Muscle layer of duodenum (tissue), 2 donors: ENCODE measurements around the gene APBA3.
A peak's percentile ranks its signal among the peaks of the same experiment; 100 is the strongest.

Experiments used
- H3K27ac ChIP-seq: one replicate; pipeline ENCODE4 v1.7.0; 2013; ENCODE audit warnings: mild to moderate bottlenecking, low read length
- H3K27me3 ChIP-seq: one replicate; pipeline ENCODE4 v1.7.0; 2013; ENCODE audit warnings: low read depth, mild to moderate bottlenecking, control low read depth, low read length
- H3K36me3 ChIP-seq, 2 donors: one replicate each; pipeline ENCODE4 v1.7.0; 2013; ENCODE audit warnings: low read length in 2 of 2, control low read depth in 1 of 2, mild to moderate bottlenecking in 1 of 2; ENCODE audit not compliant: insufficient read depth in 2 of 2, control insufficient read depth in 1 of 2
- H3K4me1 ChIP-seq, 2 donors: one replicate each; pipeline ENCODE4 v1.7.0; 2013; ENCODE audit warnings: low read length in 2 of 2, mild to moderate bottlenecking in 2 of 2, control low read depth in 1 of 2, moderate library complexity in 1 of 2; ENCODE audit not compliant: insufficient read depth in 2 of 2, control insufficient read depth in 1 of 2
- H3K4me3 ChIP-seq, 2 donors: one replicate each; pipeline ENCODE4 v1.7.0; 2013; ENCODE audit warnings: low read length in 2 of 2, low read depth in 1 of 2, mild to moderate bottlenecking in 1 of 2
- H3K9me3 ChIP-seq, 2 donors: one replicate each; pipeline ENCODE4 v1.7.0; 2013; ENCODE audit warnings: low read length in 2 of 2, control low read depth in 1 of 2, mild to moderate bottlenecking in 1 of 2; ENCODE audit not compliant: control insufficient read depth in 1 of 2
- donor health status: healthy.

APBA3 gene

GRCh38 chr19:3761382-3762129 is at the start of gene APBA3:
TSS of gene APBA3 (minus strand) at chr19:3761692. CDS start at chr19:3760264, 1,428 bp downstream.
- H3K4me1 ChIP-seq, result peaks cover 3 to 40% of the 10 kb centered on the region in 2 donors
- peaks cover 11 to 35% of the 10 kb centered on the region in 2 donors for H3K36me3 ChIP-seq
- no peaks in the 10 kb centered on the region for H3K27me3 ChIP-seq
- no peaks in the 10 kb centered on the region for H3K9me3 ChIP-seq
- peak within 1 kb of the TSS; percentile 89 to 95 for H3K4me3 ChIP-seq
- peak within 1 kb of the TSS; percentile 98 for H3K27ac ChIP-seq

DNA sequence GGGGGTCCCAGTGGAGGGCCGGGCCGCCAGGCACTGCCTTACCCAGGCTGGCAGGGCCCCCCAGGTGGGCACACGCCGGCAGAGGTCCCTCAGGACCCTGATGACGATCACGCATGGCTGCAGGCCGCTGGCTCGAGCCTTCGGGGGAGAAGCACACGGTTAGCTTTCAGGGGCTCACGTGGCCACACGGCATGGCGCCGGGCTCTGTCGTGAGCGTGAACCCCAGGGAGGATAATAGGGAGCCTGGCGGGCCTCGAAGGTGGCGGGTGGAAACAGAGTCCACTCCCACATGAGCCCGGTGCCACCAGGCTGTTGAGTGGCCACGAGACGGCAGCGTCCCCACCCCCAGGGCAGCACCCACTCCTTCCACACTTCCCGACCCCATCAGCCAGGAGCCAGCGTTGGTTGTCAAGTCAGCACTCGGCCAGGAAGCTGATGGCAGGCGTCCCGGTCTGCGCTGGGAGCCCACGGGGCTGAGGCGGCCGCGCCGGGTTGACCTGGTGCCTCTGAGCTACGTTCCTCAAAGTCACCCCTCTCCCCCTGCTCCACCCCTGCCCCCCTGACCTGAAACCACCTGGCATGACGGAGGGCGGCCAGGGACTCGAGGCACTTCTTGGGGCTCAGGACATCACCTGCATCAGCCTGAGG is 49.3 kb upstream of the APBA3 start:
- Histone ChIP-seq H3K27ac (no peak overlapping the region), H3K36me3 (no peaks in the 10 kb centered on the region), H3K27me3 (no peaks in the 10 kb centered on the region), H3K4me3 (no peak overlapping the region), H3K4me1 (no peaks in the 10 kb centered on the region), H3K9me3 (no peaks in the 10 kb centered on the region)

- H3K36me3 ChIP-seq, result no peaks in the 10 kb centered on the region
- H3K27me3 ChIP-seq, result no peaks in the 10 kb centered on the region
- H3K4me3 ChIP-seq, result no peak overlapping the region
- H3K9me3 ChIP-seq, result no peaks in the 10 kb centered on the region
- no peak overlapping the region for H3K27ac ChIP-seq
- no peaks in the 10 kb centered on the region for H3K4me1 ChIP-seq
These were observed 48.6 kb upstream of the APBA3 start for GRCh38 chr19:3809881-3810707.

- H3K27me3 ChIP-seq, result no peaks in the 10 kb centered on the region
- H3K27ac ChIP-seq, result no peak overlapping the region
- no peaks in the 10 kb centered on the region for H3K9me3 ChIP-seq
- no peaks in the 10 kb centered on the region for H3K36me3 ChIP-seq
- H3K4me3 ChIP-seq, result no peak overlapping the region
- no peaks in the 10 kb centered on the region for H3K4me1 ChIP-seq
These were observed 47.1 kb upstream of the APBA3 start for GRCh38 chr19:3808420-3809143.

GRCh38 chr19:3807574-3808354 is 46.3 kb upstream of the APBA3 start:
- H3K4me1 ChIP-seq, result no peaks in the 10 kb centered on the region
- no peaks in the 10 kb centered on the region for H3K27me3 ChIP-seq

GRCh38 chr19:3807131-3807480 is 45.6 kb upstream of the APBA3 start:
- Histone ChIP-seq H3K4me1 (no peaks in the 10 kb centered on the region), H3K36me3 (no peaks in the 10 kb centered on the region), H3K9me3 (no peaks in the 10 kb centered on the region), H3K4me3 (no peak overlapping the region), H3K27me3 (no peaks in the 10 kb centered on the region), H3K27ac (no peak overlapping the region)

More at GRCh38 chr19:3807574-3808354, 46.3 kb upstream of the APBA3 start:
- H3K9me3 ChIP-seq, result no peaks in the 10 kb centered on the region
- no peak overlapping the region for H3K4me3 ChIP-seq
- H3K27ac ChIP-seq, result no peak overlapping the region
- no peaks in the 10 kb centered on the region for H3K36me3 ChIP-seq

- no peak overlapping the region for H3K4me3 ChIP-seq
- H3K27me3 ChIP-seq, result peaks cover 7% of the 10 kb centered on the region
- no peaks in the 10 kb centered on the region for H3K9me3 ChIP-seq
- H3K4me1 ChIP-seq, result peaks cover 0 to 11% of the 10 kb centered on the region in 2 donors
- no peak overlapping the region for H3K27ac ChIP-seq
- no peaks in the 10 kb centered on the region for H3K36me3 ChIP-seq
These were observed 44.4 kb upstream of the APBA3 start for GRCh38 chr19:3805859-3806258.

DNA sequence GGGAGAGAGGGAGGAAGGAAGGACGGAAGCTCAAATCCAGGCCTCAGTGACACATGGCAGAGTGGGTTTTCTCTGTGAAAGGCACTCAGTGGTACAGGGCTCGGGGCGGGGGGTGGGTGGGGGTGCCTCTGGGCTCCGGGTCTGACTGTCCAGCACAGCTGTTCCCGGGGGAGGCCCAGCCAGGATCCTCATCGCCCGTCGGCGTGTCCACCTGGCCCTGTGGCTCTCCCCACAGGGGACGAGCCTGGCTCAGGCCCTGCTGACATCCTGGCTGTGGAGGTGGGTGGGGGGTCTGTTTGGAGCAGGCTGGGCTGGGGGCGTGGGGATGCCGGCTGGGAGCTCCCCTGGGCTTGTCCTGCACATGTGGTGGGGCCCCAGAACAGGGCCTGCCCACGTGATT is 42.9 kb upstream of the APBA3 start:
- no peaks in the 10 kb centered on the region for H3K36me3 ChIP-seq
- no peak overlapping the region for H3K4me3 ChIP-seq
- peaks cover 7% of the 10 kb centered on the region for H3K27me3 ChIP-seq
- H3K9me3 ChIP-seq, result no peaks in the 10 kb centered on the region
- H3K27ac ChIP-seq, result no peak overlapping the region
- H3K4me1 ChIP-seq, result peaks cover 0 to 12% of the 10 kb centered on the region in 2 donors

GRCh38 chr19:3803986-3804385 is 42.5 kb upstream of the APBA3 start:
- Histone ChIP-seq H3K27ac (no peak overlapping the region), H3K4me1 (peaks cover 0 to 12% of the 10 kb centered on the region in 2 donors), H3K9me3 (no peaks in the 10 kb centered on the region), H3K36me3 (no peaks in the 10 kb centered on the region), H3K27me3 (peaks cover 11% of the 10 kb centered on the region), H3K4me3 (no peak overlapping the region)

- no peaks in the 10 kb centered on the region for H3K9me3 ChIP-seq
- peaks cover 11% of the 10 kb centered on the region for H3K27me3 ChIP-seq
- H3K36me3 ChIP-seq, result no peaks in the 10 kb centered on the region
These were observed 41.8 kb upstream of the APBA3 start for GRCh38 chr19:3803114-3803888.

More at GRCh38 chr19:3803114-3803888, 41.8 kb upstream of the APBA3 start:
- Histone ChIP-seq H3K4me3 (no peak overlapping the region), H3K27ac (no peak overlapping the region), H3K4me1 (peaks cover 0 to 12% of the 10 kb centered on the region in 2 donors)
